Coronary artery (tissue), 2 donors: Measurements from ENCODE around the gene DTD2.
A peak's percentile ranks its signal among the peaks of the same experiment; 100 is the strongest.

Experiments
- DNase-seq: peaks from one replicate; pipeline ENCODE4 v3.0.0-alpha.2; 2017; ENCODE audit warnings: low spot score
- H3K27ac ChIP-seq, 2 donors: fragments of 200-600 bp; sonication (generic); one replicate each; pipeline ENCODE4 v1.5.1; 2016 to 2019
- H3K4me3 ChIP-seq: fragments of 200-600 bp; sonication (generic); 2 replicates; pipeline ENCODE4 v1.5.1; 2016; ENCODE audit warnings: mild to moderate bottlenecking, moderate library complexity
- TF ChIP-seq, protein P1 (sequence below): fragments of 200-600 bp; sonication (generic); IDR thresholded peaks from one replicate; pipeline ENCODE4 v1.5.1; 2019; ENCODE audit warnings: antibody characterized with exemption

DTD2 gene

DNA sequence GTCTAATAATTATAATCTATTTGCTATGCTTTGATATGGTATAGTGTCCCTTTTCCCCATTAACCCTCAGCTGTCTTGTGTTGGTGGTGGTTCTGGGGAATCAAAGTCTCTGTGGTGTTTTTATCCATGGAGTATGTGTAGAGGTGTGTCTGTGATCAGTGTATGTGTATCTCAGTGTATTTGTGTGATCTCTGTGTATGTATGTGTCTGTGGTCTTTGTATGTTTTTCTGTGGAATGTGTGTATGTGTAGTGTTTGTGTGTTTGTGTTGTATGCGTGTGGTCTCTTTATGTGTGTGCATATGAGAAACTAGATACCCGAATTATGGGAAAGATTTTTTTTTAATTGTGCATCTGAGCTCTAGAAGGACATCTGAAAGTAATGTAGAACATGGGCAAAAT is 29.5 kb upstream of the DTD2 start:
- Histone ChIP-seq H3K27ac (no peak overlapping the region), H3K4me3 (no peak overlapping the region)
- TF ChIP-seq, protein P1, sequence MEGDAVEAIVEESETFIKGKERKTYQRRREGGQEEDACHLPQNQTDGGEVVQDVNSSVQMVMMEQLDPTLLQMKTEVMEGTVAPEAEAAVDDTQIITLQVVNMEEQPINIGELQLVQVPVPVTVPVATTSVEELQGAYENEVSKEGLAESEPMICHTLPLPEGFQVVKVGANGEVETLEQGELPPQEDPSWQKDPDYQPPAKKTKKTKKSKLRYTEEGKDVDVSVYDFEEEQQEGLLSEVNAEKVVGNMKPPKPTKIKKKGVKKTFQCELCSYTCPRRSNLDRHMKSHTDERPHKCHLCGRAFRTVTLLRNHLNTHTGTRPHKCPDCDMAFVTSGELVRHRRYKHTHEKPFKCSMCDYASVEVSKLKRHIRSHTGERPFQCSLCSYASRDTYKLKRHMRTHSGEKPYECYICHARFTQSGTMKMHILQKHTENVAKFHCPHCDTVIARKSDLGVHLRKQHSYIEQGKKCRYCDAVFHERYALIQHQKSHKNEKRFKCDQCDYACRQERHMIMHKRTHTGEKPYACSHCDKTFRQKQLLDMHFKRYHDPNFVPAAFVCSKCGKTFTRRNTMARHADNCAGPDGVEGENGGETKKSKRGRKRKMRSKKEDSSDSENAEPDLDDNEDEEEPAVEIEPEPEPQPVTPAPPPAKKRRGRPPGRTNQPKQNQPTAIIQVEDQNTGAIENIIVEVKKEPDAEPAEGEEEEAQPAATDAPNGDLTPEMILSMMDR = no peak
- DNase-seq = no peak

DNA sequence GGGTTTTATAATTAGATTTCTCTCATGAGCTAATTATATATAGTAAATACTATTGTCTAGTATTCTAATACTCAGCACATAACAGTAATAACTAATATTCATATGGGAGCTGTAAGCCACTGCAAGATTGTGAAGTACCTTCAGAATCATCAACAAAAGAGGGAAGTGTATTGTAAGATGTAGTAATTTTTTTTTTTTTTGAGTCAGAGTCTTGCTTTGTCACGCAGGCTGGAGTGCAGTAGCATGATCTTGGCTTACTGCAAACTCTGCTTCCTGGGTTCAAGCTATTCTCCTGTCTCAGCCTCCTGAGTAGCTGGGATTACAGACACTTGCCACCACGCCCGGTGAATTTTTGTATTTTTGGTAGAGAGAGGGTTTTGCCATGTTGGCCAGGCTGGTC is 27.4 kb upstream of the DTD2 start:
- H3K4me3 ChIP-seq = no peak overlapping the region
- TF ChIP-seq, protein P1 = no peak
- no peak overlapping the region for H3K27ac ChIP-seq
- no peak for DNase-seq

DNA sequence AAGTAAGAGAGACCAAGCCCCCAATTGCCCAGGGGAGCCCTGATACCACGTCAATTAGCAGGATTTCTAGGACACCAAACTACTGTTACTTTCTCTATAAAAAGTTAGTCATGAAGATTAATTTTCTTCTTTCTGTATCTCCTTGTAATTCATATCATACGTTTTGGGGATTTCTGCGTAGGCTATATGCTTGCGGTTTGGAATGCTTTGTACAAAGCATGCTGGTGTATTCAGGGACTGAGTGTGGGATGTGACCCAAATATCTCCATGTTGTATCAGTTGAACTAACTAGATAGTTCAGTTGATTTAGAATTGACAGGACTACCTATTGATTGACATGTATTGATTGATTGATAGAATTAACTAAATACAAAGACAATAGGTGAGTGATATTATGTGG is 22.9 kb upstream of the DTD2 start:
- TF ChIP-seq, protein P1 = no peak
- Histone ChIP-seq H3K4me3 (no peak overlapping the region), H3K27ac (no peak overlapping the region)
- no peak for DNase-seq

DNA sequence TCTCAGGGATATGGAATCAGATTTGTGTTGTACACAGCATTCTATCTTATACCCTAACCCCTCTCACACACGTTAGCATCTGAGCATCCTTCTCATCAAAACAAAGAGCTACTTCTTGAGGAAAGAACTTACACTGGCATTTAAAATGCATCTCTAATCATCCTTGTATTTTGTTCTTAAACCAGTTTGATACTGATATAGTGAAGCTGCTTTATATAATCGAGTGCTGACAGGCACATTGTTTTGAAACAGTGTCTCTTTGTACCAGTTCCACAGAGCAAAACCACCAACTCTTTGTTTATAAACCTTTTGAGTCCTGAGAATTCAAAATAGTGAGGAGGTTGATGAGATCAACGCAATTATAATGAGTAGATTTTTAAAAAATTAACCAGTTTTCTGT is 21.7 kb upstream of the DTD2 start:
- TF ChIP-seq, protein P1 = no peak
- no peak overlapping the region for H3K4me3 ChIP-seq
- no peak overlapping the region for H3K27ac ChIP-seq
- DNase-seq = no peak

DNA sequence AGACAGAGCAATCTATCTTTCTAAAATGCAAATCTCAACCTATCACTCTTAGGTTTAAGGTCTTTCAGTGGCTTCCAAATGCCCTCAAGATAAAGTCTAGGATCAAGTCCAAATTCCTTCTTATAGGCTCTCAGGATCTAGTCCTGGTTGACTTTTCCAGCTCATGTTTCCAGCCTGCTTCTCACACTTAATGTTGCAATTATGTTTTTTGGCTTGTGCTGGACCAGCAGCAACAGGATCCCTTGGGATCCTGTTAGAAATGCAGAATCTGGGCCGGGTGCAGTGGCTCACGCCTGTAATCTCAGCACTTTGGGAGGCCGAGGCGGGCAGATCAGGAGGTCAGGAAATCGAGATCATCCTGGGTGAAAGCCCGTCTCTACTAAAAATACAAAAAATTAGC is 19.9 kb upstream of the DTD2 start:
- DNase-seq = no peak
- TF ChIP-seq, protein P1 = no peak
- Histone ChIP-seq H3K27ac (peak overlapping the region; percentile 43 to 61), H3K4me3 (no peak overlapping the region)

DNA sequence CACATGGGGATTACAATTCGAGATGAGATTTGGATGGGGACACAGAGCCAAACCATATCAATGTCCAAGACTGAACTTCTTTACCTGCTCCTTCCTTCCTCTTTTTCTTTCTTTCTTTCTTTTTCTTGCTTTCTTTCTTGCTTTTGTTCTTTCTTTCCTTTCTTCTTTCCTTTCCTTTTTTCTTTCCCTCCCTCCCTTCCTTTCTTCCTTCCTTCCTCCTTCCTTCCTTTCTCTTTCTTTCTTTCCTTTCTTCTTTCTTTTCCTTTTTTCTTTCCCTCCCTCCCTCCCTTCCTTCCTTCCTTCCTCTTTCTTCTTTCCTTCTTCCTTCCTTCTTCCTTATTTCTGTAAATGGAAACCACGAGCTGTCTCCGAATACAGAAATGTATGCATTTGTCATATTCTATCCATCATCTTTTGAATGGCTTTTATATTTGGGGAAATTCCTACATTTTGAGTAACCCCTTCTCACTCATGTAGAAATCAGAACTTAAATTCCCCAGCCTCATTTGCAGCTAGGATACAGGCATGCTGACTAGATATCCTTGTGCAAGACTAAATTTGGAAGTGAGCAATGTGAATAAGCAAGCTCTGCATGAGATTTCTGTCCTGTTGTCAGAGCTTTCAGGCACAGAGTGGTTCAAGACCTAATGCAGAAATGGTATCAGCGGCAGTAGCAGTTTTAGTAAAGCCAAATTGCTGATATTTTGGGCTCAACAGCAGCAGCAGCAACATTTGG is 19.0 kb upstream of the DTD2 start:
- Histone ChIP-seq H3K4me3 (no peak overlapping the region), H3K27ac (peak overlapping the region; percentile 43 to 61)
- TF ChIP-seq, protein P1 = no peak
- DNase-seq = no peak

DNA sequence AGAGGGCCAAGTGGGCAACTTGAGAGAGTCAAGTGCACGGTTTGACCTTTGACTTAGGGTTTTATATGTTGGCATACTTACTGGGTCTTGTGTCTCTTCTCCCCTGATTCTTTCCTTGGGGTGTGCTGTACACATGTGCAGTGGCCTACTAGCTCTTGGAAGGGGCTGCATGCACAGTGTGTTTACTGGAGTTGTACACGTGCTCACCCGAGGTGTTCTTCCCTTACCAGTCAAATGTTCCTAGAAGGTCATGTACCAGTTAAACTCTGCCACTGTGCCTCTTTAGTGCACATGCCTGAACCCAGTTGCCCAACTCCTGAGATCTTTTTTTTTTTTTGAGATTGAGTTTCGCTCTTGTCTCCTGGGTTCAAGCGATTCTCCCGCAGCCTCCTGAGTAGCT is 9.2 kb upstream of the DTD2 start:
- TF ChIP-seq, protein P1 = no peak
- Histone ChIP-seq H3K27ac (no peak overlapping the region), H3K4me3 (no peak overlapping the region)
- no peak for DNase-seq
